Astrocyte of the spinal cord (primary cell): ENCODE data around the gene PRKCD.

Experiments
- DNase-seq: peaks from one replicate; pipeline ENCODE4 v3.0.0; 2011; ENCODE audit warnings: low read depth, low spot score
- H3K4me3 ChIP-seq: 2 replicates; pipeline ENCODE4 v1.5.1; 2011; ENCODE audit warnings: low read depth, mild to moderate bottlenecking, low read length, moderate library complexity
- CTCF ChIP-seq: IDR thresholded peaks from 2 replicates; pipeline ENCODE4 v1.5.1; 2012; ENCODE audit warnings: low read depth, mild to moderate bottlenecking, low read length, inconsistent platforms
- in situ Hi-C: cut with HindIII; loops from 2 replicates; pipeline ENCODE4 v1.10.0; 2017; ENCODE audit warnings: low sequenced_read_pairs

The PRKCD gene

DNA sequence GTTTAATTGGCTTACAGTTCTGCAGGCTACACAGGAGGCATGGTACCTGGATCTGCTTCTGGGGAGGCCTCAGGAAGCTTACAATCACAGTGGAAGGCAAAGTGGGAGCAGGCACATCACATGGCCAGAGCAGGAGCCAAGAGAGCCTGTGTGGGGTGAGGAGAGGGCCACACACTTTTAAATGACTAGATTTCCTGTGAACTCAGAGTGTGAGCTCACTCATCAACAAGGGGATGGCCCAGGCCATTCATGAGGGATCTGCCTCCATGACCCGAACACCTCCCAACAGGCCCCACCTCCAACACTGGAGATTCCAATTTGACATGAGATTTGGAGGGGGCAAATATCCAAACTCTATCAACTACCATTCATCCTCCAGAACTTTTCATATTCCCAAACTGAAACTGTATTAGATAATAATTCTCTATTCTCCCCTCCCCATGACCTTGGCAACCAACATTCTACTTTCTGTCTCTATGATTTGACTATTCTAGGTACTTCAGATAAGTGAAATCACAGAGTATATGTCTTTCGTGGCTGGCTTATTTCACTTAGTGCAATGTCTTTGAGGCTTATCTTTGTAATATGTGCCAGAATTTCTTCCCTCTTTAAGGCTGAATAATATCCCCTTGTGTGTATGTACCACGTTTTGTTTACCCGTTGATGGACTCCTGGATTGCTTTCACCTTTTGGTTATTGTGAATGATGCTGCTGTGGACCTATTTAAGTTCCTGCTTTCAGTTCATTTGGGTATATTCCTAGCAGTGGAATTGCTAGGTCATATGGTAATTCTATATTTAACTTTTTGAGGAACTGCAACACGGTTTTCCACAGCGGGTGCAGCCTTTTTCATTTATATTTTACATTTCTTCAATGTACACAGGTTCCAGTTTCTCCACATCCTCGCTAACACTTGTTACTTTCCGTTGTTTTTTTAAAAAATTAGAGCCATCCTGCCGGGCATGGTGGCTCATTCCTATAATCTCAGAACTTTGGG is 51.0 kb downstream of the PRKCD start:
- in situ Hi-C loops, result no loop called here
- no peak for DNase-seq
- H3K4me3 ChIP-seq, result no peak overlapping the region
- no peak for TF ChIP-seq CTCF

DNA sequence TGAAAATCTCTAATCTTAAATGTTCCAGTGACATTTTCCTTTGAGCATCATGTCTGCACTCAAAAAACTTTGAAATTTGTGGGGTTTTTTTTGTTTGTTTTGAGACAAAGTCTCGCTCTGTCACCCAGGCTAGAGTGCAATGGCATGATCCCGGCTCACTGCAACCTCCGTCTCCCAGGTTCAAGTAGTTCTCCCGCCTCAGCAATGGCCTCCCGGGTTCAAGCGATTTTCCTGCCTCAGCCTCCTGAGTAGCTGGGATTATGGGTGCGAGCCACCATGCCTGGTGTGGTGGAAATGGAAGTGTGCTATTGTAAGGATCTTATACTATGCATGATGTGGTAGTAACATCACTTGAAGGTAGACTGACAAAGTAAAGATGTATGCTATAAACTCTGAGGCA is 52.3 kb downstream of the PRKCD start:
- in situ Hi-C loops, result no loop called here
- DNase-seq, result no peak
- no peak for TF ChIP-seq CTCF
- H3K4me3 ChIP-seq, result no peak overlapping the region

DNA sequence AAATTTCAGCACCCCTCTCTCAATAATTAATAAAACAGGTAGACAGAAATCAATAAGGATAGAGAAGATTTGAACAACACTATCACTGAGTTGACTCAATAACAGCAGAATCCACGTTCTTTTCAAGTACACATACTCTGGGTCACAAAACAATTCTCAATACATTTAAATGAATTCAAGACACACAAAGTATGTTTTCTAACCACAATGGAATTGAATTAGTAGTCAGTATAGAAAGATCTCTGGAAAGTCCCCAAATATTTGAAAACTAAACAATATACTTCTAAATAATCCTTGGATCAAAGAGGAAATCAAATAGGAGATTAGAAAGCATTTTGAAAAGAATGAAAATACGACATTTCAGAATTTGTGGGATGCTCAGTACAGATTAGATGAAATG is 54.8 kb downstream of the PRKCD start:
- H3K4me3 ChIP-seq, result no peak overlapping the region
- no peak for DNase-seq
- no peak for TF ChIP-seq CTCF
- in situ Hi-C loops, result no loop called here

DNA sequence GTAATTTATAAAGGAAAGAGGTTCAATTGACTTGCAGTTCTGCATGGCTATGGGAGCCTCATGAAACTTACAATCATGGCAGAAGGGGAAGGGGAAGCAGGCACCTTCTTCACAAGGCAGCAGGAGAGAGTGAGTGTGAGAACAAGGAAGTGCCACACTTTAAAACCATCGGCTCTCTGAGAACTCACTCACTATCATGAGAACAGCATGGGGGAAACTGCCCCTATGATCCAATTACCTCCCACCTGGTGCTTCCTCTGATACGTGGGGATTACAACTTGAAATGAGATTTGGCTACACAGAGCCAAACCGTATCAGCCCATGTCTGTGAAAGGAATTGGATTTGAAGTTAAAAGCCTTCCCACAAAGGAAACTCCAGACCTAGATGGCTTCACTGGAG is 55.7 kb downstream of the PRKCD start:
- in situ Hi-C loops, result no loop called here
- no peak for DNase-seq
- TF ChIP-seq CTCF, result no peak
- H3K4me3 ChIP-seq, result no peak overlapping the region

DNA sequence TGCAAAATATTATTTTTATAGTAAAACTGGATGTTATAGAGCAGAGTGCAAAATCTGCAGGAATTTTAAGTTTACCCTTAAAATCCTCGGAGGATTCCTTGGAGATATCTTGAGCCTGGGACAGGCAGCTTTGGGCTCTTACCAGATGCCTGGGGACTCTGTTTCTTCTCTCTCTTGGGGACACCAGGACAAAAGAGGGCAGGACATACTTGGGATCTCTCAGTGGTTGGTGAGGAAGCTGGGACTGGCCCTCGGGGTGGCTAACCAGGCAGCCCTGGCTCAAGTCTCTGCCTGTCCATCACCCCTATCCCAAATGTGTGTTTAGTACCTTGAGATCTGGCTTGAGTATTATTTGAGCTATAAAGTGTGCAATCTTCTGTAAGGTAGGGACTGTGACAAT is 56.2 kb downstream of the PRKCD start:
- TF ChIP-seq CTCF, result no peak
- in situ Hi-C loops, result no loop called here
- no peak for DNase-seq
- H3K4me3 ChIP-seq, result no peak overlapping the region

DNA sequence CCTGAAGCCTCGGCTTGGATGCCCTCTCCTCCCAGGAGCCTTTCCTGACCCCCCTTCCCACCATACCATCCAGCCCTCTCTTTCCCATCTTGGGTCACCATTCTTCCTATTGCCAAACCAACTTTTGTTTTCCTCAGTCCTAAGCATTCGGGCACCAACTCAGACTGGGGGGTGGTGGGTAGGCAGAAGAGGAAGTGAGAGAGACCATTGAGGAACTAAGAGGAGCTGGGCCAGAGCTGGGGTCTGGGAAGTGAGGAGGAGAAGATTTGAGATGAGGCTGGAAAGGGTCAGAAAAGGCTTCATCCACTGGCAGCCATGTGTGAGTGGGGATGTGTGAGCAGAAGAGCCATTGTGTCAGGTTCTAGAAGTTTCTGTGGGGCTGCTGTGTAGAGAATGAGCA is 57.1 kb downstream of the PRKCD start:
- H3K4me3 ChIP-seq, result no peak overlapping the region
- in situ Hi-C loops, result no loop called here

More for the DNA sequence above, 57.1 kb downstream of the PRKCD start:
- no peak for TF ChIP-seq CTCF
- no peak for DNase-seq
